Keratinocyte (primary cell): ENCODE data around the gene CUL4A. TPM values are rescaled to one million over a fixed set of nuclear protein-coding genes. Genes with fewer than 3 reads are reported as not detected.
A peak's percentile ranks its signal among the peaks of the same experiment; 100 is the strongest.

Experiments used
- DNase-seq: peaks from one replicate; pipeline ENCODE4 v3.0.0-alpha.2; 2011; ENCODE audit warnings: low read depth, missing footprints, low spot score
- FAIRE-seq: peaks from 2 replicates; lab custom pipeline; 2011; peaks lifted over from hg19 to GRCh38; lab: Jason Lieb, UNC
- H2AFZ ChIP-seq: 2 replicates; pipeline ENCODE4 v1.6.0; 2012; ENCODE audit warnings: low read length, control low read depth, inconsistent platforms; ENCODE audit not compliant: control insufficient read depth
- H3K27ac ChIP-seq: 2 replicates; pipeline ENCODE4 v1.5.1; 2011; ENCODE audit warnings: low read length; ENCODE audit not compliant: control insufficient read depth, insufficient read depth
- H3K27me3 ChIP-seq: 3 replicates; pipeline ENCODE4 v1.6.0; 2011; ENCODE audit warnings: low read length; ENCODE audit not compliant: control insufficient read depth, insufficient read depth; ENCODE audit errors: extremely low read depth
- H3K36me3 ChIP-seq, 2 experiments: 2 replicates in 1 of 2; 3 replicates in 1 of 2; pipeline ENCODE4 v1.5.1; 2011; ENCODE audit warnings: low read length in 2 of 2, mild to moderate bottlenecking in 1 of 2; ENCODE audit not compliant: control insufficient read depth in 2 of 2, insufficient read depth in 2 of 2; ENCODE audit errors: extremely low read depth in 1 of 2
- H3K4me1 ChIP-seq: 3 replicates; pipeline ENCODE4 v1.5.1; 2011; ENCODE audit warnings: low read length; ENCODE audit not compliant: control insufficient read depth, insufficient read depth; ENCODE audit errors: extremely low read depth
- H3K4me2 ChIP-seq: 3 replicates; pipeline ENCODE4 v1.6.0; 2011; ENCODE audit warnings: low read depth, low read length; ENCODE audit not compliant: control insufficient read depth, insufficient read depth; ENCODE audit errors: extremely low read depth
- H3K4me3 ChIP-seq, 3 experiments: fragments of 200-600 bp in 1 of 3; sonication (generic) in 1 of 3; 2 replicates in 2 of 3; 3 replicates in 1 of 3; pipeline ENCODE4 v1.5.1; 2011 to 2016; ENCODE audit warnings: low read length in 3 of 3, mild to moderate bottlenecking in 3 of 3, control low read depth in 2 of 3, inconsistent platforms in 1 of 3, low read depth in 1 of 3, mixed read lengths in 1 of 3, mixed run types in 1 of 3, moderate library complexity in 1 of 3; ENCODE audit not compliant: control insufficient read depth in 2 of 3, insufficient read depth in 2 of 3; ENCODE audit errors: extremely low read depth in 1 of 3
- H3K79me2 ChIP-seq: 2 replicates; pipeline ENCODE4 v1.6.0; 2012; ENCODE audit warnings: low read length; ENCODE audit not compliant: control insufficient read depth, insufficient read depth
- H3K9ac ChIP-seq: 3 replicates; pipeline ENCODE4 v1.6.0; 2011; ENCODE audit warnings: low read length; ENCODE audit not compliant: control insufficient read depth, insufficient read depth; ENCODE audit errors: extremely low read depth
- H3K9me1 ChIP-seq: 3 replicates; pipeline ENCODE4 v1.6.0; 2011; ENCODE audit warnings: low read length; ENCODE audit not compliant: control insufficient read depth, insufficient read depth; ENCODE audit errors: extremely low read depth
- H3K9me3 ChIP-seq: 2 replicates; pipeline ENCODE4 v1.5.1; 2012; ENCODE audit warnings: low read depth, low read length; ENCODE audit not compliant: control insufficient read depth
- H4K20me1 ChIP-seq: 3 replicates; pipeline ENCODE4 v1.6.0; 2011; ENCODE audit warnings: low read length; ENCODE audit not compliant: control insufficient read depth, insufficient read depth; ENCODE audit errors: extremely low read depth
- EZH2 ChIP-seq: IDR thresholded peaks from one replicate; pipeline ENCODE4 v1.6.1; 2012; ENCODE audit warnings: inconsistent platforms, mild to moderate bottlenecking, low read length, moderate library complexity
- dilution Hi-C: fragments of 300-500 bp; cut with MboI; formaldehyde crosslinking; loops from one replicate; pipeline ENCODE4 v1.7.0; 2020; ENCODE audit warnings: low sequenced_read_pairs; ENCODE audit not compliant: extremely low pct_ligation_motif_present
- polyA plus RNA-seq, 5 experiments: library from polyadenylated mRNA; depleted of rRNA in 3 of 5; stranded (reverse) in 3 of 5; stranded (forward) in 1 of 5; unstranded in 1 of 5; fragments of >200 nt; gene quantifications; 1 replicate in 1 of 5; 2 replicates in 3 of 5; 3 replicates in 1 of 5; pipeline versions ENCODE4 v1.2.1 to v1.2.3, GENCODE V29; 2011 to 2012; ENCODE audit warnings: missing spikeins in 2 of 5, low read depth in 1 of 5, low replicate concordance in 1 of 5
- TF ChIP-seq, protein P1 (sequence below), 3 experiments: IDR thresholded peaks in 1 of 3; conservative IDR thresholded peaks in 1 of 3; optimal IDR thresholded peaks in 1 of 3; 2 replicates in 2 of 3; 3 replicates in 1 of 3; pipeline versions ENCODE3 to v1.5.1; 2011; ENCODE audit warnings: low read length in 3 of 3, mild to moderate bottlenecking in 3 of 3, moderate library complexity in 2 of 3, control low read depth in 1 of 3, inconsistent platforms in 1 of 3; ENCODE audit not compliant: insufficient read depth in 2 of 3; ENCODE audit errors: extremely low read depth in 1 of 3

CUL4A gene
- polyA plus RNA-seq, 1 donor (not counting 4 experiments of a cell fraction or from before 2014, with no cell fraction given): 57.3 TPM

DNA sequence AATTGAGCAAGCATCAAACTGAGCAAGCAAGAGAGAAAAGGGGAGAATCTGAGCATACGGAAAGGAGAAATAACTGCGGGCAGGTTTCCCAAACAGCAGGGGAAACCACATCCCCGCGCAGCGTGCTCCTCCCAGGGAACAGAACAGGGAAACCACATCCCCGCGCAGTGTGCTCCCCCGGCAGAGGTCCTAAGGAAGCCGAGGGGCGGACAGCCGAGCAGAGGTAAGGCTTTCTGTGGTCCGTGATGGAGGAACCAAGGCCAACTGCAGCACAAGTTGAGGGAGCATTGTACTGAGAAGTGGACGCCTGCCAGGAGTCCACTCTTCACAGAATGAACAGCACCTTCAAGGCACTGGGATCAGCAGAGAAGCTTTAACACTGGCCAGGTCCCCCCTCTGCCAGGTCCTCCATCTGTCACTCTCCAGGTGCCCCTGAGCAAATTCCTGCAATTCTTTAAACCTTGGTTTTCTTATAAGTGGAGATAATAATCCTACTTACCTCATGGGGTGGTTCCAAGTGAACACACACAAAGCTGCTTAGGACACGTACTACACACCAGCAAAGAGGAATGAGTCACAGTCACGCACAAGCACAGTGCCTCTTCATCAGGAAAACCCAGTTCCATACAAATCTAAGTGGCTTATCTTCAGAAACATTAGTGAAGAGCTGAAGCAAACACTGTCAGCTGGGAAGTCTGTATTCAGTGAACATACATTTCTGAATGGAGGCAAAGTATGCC is 64.6 kb downstream of the CUL4A start:
- H3K4me2 ChIP-seq: no peak overlapping the region
- no peaks in the 10 kb centered on the region for H3K9me1 ChIP-seq
- no peaks in the 10 kb centered on the region for H4K20me1 ChIP-seq
- H3K27ac ChIP-seq: peak overlapping the region; percentile 50
- H3K4me1 ChIP-seq: peaks cover 19% of the 10 kb centered on the region
- H3K36me3 ChIP-seq: peaks cover 0 to 4% of the 10 kb centered on the region in 2 experiments
- H2AFZ ChIP-seq: no peak overlapping the region
- dilution Hi-C loops: no loop called here
- TF ChIP-seq, protein P1, sequence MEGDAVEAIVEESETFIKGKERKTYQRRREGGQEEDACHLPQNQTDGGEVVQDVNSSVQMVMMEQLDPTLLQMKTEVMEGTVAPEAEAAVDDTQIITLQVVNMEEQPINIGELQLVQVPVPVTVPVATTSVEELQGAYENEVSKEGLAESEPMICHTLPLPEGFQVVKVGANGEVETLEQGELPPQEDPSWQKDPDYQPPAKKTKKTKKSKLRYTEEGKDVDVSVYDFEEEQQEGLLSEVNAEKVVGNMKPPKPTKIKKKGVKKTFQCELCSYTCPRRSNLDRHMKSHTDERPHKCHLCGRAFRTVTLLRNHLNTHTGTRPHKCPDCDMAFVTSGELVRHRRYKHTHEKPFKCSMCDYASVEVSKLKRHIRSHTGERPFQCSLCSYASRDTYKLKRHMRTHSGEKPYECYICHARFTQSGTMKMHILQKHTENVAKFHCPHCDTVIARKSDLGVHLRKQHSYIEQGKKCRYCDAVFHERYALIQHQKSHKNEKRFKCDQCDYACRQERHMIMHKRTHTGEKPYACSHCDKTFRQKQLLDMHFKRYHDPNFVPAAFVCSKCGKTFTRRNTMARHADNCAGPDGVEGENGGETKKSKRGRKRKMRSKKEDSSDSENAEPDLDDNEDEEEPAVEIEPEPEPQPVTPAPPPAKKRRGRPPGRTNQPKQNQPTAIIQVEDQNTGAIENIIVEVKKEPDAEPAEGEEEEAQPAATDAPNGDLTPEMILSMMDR (optimal IDR thresholded peaks at IDR 0.05 in 1 of 3, IDR thresholded peaks at IDR 0.05 in 1 of 3, conservative IDR thresholded peaks at IDR 0.05 in 1 of 3; ENCODE audit: extremely low read depth in 1 of 3, insufficient read depth in 2 of 3, low read length in 3 of 3): no peak
- no peak for TF ChIP-seq EZH2
- H3K79me2 ChIP-seq: no peaks in the 10 kb centered on the region
- FAIRE-seq (peak; percentile 93), DNase-seq (no peak)
- H3K27me3 ChIP-seq: no peaks in the 10 kb centered on the region
- H3K9me3 ChIP-seq: no peaks in the 10 kb centered on the region
- no peak overlapping the region for H3K4me3 ChIP-seq
- H3K9ac ChIP-seq: peak overlapping the region; percentile 18

DNA sequence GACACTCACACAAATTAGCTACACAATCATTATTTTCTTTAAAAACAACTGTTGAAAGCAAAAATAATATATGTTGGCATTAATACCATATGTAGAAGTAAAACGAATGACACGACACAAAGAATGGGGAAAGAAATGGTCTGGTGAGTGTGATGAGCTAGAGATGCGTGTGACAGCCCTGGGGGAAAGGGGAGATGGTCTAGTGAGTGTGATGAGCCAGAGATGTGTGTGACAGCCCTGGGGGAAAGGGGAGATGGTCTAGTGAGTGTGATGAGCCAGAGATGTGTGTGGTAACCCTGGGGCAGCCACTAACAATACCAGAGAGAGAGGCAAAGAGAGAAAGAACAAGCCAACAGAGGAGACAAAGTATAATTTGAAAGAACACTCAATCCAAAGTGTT is 65.3 kb downstream of the CUL4A start:
- no peaks in the 10 kb centered on the region for H3K9me1 ChIP-seq
- DNase-seq (no peak), FAIRE-seq (no peak)
- H3K4me3 ChIP-seq: no peak overlapping the region
- H3K9me3 ChIP-seq: no peaks in the 10 kb centered on the region
- H3K9ac ChIP-seq: no peak overlapping the region
- dilution Hi-C loops: no loop called here
- H3K36me3 ChIP-seq: peaks cover 0 to 4% of the 10 kb centered on the region in 2 experiments
- H3K4me2 ChIP-seq: no peak overlapping the region
- TF ChIP-seq EZH2: no peak
- TF ChIP-seq, protein P1 (optimal IDR thresholded peaks at IDR 0.05 in 1 of 3, IDR thresholded peaks at IDR 0.05 in 1 of 3, conservative IDR thresholded peaks at IDR 0.05 in 1 of 3; ENCODE audit: extremely low read depth in 1 of 3, insufficient read depth in 2 of 3, low read length in 3 of 3): no peak
- no peak overlapping the region for H2AFZ ChIP-seq
- no peaks in the 10 kb centered on the region for H3K27me3 ChIP-seq
- no peaks in the 10 kb centered on the region for H3K79me2 ChIP-seq
- H3K4me1 ChIP-seq: peaks cover 19% of the 10 kb centered on the region
- no peaks in the 10 kb centered on the region for H4K20me1 ChIP-seq
- peak overlapping the region; percentile 50 for H3K27ac ChIP-seq
